Keratinocyte (primary cell): Measurements from ENCODE around the gene OR2V2.

Experiments
- EZH2 ChIP-seq: IDR thresholded peaks from one replicate; pipeline ENCODE4 v1.6.1; 2012; ENCODE audit warnings: inconsistent platforms, mild to moderate bottlenecking, low read length, moderate library complexity
- TF ChIP-seq, protein P1 (sequence below), 3 experiments: IDR thresholded peaks in 1 of 3; conservative IDR thresholded peaks in 1 of 3; optimal IDR thresholded peaks in 1 of 3; 2 replicates in 2 of 3; 3 replicates in 1 of 3; pipeline versions ENCODE3 to v1.5.1; 2011; ENCODE audit warnings: low read length in 3 of 3, mild to moderate bottlenecking in 3 of 3, moderate library complexity in 2 of 3, control low read depth in 1 of 3, inconsistent platforms in 1 of 3; ENCODE audit not compliant: insufficient read depth in 2 of 3; ENCODE audit errors: extremely low read depth in 1 of 3

GRCh38 chr5:181118369-181118768 is 29.0 kb upstream of the OR2V2 start:
- TF ChIP-seq EZH2, result no peak
- TF ChIP-seq, protein P1, sequence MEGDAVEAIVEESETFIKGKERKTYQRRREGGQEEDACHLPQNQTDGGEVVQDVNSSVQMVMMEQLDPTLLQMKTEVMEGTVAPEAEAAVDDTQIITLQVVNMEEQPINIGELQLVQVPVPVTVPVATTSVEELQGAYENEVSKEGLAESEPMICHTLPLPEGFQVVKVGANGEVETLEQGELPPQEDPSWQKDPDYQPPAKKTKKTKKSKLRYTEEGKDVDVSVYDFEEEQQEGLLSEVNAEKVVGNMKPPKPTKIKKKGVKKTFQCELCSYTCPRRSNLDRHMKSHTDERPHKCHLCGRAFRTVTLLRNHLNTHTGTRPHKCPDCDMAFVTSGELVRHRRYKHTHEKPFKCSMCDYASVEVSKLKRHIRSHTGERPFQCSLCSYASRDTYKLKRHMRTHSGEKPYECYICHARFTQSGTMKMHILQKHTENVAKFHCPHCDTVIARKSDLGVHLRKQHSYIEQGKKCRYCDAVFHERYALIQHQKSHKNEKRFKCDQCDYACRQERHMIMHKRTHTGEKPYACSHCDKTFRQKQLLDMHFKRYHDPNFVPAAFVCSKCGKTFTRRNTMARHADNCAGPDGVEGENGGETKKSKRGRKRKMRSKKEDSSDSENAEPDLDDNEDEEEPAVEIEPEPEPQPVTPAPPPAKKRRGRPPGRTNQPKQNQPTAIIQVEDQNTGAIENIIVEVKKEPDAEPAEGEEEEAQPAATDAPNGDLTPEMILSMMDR (optimal IDR thresholded peaks at IDR 0.05 in 1 of 3, IDR thresholded peaks at IDR 0.05 in 1 of 3, conservative IDR thresholded peaks at IDR 0.05 in 1 of 3; ENCODE audit: extremely low read depth in 1 of 3, insufficient read depth in 2 of 3, low read length in 3 of 3), result no peak
